HEK293T (cell line): ENCODE results near the gene RNF103.

Source experiments
- BHLHE40 ChIP-seq: fragments of 450-650 bp; IDR thresholded peaks from 2 replicates; pipeline ENCODE4 v1.6.1; 2016; ENCODE audit warnings: mild to moderate bottlenecking, moderate library complexity, borderline replicate concordance
- FOXA1 ChIP-seq: fragments of 450-650 bp; IDR thresholded peaks from 2 replicates; pipeline ENCODE4 v1.6.1; 2016; ENCODE audit warnings: mild to moderate bottlenecking

GRCh38 chr2:86596118-86596517, 27.5 kb downstream of the RNF103 start:
- no peak for TF ChIP-seq FOXA1
- TF ChIP-seq BHLHE40 = no peak
